Measurements from ENCODE around the gene CFAP58. TPM values are rescaled to one million over a fixed set of nuclear protein-coding genes. Genes with fewer than 3 reads are reported as not detected.

The CFAP58 gene
- polyA plus RNA-seq, 3 donors = 0.16 TPM; not detected in 2

DNA sequence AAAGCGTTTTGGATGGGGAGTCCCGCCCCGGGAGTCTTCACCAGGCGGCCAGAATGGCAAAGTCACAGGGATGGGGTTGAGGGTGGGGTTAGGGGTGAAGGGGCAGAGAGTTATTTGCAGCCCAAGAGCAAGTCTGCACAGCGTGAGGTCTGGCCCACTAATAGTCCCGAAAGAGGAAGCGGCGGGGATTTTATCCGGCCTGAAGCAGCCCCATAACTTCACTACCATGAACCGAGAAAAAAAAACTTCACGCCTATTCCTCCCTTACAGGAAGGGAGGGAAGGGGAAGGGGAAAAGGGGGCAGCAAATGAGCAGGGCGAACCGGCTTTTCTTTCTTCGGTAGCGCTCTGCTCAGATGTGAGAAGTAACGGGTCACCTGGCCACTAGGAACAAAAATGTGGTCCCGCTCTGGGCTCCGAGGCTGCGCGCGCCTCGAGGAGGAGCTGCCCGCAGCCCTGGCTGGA lies 16.1 kb upstream of the CFAP58 start:
- intact Hi-C loops (cut with micrococcal nuclease) = loop anchor here in 1 of 2 donors (1.0 kb wide), 1 partner anchor 8 kb away; no protein-coding TSS in a partner anchor
- H3K4me1 ChIP-seq (ENCODE audit: control insufficient read depth in 1 of 2, insufficient read depth in 2 of 2, low read length in 2 of 2) = peaks cover 55 to 64% of the 10 kb centered on the region in 2 donors
- H4K20me1 ChIP-seq (ENCODE audit: insufficient read depth, low read length) = peaks cover 57% of the 10 kb centered on the region
- H3K27ac ChIP-seq (ENCODE audit: low read depth in 1 of 2, low read length in 2 of 2) = peak overlapping the region; percentile 97 to 98
- peaks cover 73% of the 10 kb centered on the region for H3K79me2 ChIP-seq (ENCODE audit: insufficient read depth, low read length)
- DNase-seq = peak; percentile 72 to 83 (median 75)
- peaks cover 27 to 35% of the 10 kb centered on the region in 2 donors for H3K36me3 Mint-ChIP-seq
- peaks cover 15 to 25% of the 10 kb centered on the region in 2 donors for H3K36me3 ChIP-seq (replicated peaks in 1 of 2; ENCODE audit: control insufficient read depth in 1 of 2, insufficient read depth in 2 of 2, low read length in 2 of 2)
- TF ChIP-seq, protein P1, sequence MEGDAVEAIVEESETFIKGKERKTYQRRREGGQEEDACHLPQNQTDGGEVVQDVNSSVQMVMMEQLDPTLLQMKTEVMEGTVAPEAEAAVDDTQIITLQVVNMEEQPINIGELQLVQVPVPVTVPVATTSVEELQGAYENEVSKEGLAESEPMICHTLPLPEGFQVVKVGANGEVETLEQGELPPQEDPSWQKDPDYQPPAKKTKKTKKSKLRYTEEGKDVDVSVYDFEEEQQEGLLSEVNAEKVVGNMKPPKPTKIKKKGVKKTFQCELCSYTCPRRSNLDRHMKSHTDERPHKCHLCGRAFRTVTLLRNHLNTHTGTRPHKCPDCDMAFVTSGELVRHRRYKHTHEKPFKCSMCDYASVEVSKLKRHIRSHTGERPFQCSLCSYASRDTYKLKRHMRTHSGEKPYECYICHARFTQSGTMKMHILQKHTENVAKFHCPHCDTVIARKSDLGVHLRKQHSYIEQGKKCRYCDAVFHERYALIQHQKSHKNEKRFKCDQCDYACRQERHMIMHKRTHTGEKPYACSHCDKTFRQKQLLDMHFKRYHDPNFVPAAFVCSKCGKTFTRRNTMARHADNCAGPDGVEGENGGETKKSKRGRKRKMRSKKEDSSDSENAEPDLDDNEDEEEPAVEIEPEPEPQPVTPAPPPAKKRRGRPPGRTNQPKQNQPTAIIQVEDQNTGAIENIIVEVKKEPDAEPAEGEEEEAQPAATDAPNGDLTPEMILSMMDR (IDR thresholded peaks at IDR 0.05) = no peak
- H3K27ac Mint-ChIP-seq = peak overlapping the region; percentile 96 to 100 (median 99)
- peak overlapping the region; percentile 92 to 99 for H3K4me3 Mint-ChIP-seq
- peaks cover 0 to 1% (median 0%) of the 10 kb centered on the region in 7 donors for H3K9me3 Mint-ChIP-seq
- 0% methylated on average over 11 of the region's 23 CpGs for WGBS (ENCODE audit: insufficient coverage)
- H3K27me3 ChIP-seq (ENCODE audit: control insufficient read depth in 2 of 2, insufficient read depth in 2 of 2, low read length in 2 of 2) = no peaks in the 10 kb centered on the region
- peak overlapping the region; percentile 86 to 98 (median 94) for H3K4me3 ChIP-seq (replicated peaks in 1 of 3; ENCODE audit: low read depth in 2 of 3, low read length in 3 of 3)
- peak overlapping the region; percentile 93 for H3K9ac ChIP-seq (ENCODE audit: insufficient read depth, low read length, poor library complexity, severe bottlenecking)
- peaks cover 2 to 9% (median 4%) of the 10 kb centered on the region in 3 donors for H3K27me3 Mint-ChIP-seq (ENCODE audit: low read depth in 3 of 3)
- peak overlapping the region; percentile 77 for H2AFZ ChIP-seq (ENCODE audit: insufficient read depth, low read depth, low read length, poor library complexity, severe bottlenecking)
- H3K4me2 ChIP-seq (replicated peaks; ENCODE audit: extremely low read depth, low read length, poor library complexity, severe bottlenecking) = peak overlapping the region; percentile 89
- H3K9me3 ChIP-seq (replicated peaks in 1 of 2; ENCODE audit: control insufficient read depth in 1 of 2, insufficient read depth in 1 of 2, low read length in 2 of 2) = no peaks in the 10 kb centered on the region
- H3K4me1 Mint-ChIP-seq = peaks cover 62% of the 10 kb centered on the region

DNA sequence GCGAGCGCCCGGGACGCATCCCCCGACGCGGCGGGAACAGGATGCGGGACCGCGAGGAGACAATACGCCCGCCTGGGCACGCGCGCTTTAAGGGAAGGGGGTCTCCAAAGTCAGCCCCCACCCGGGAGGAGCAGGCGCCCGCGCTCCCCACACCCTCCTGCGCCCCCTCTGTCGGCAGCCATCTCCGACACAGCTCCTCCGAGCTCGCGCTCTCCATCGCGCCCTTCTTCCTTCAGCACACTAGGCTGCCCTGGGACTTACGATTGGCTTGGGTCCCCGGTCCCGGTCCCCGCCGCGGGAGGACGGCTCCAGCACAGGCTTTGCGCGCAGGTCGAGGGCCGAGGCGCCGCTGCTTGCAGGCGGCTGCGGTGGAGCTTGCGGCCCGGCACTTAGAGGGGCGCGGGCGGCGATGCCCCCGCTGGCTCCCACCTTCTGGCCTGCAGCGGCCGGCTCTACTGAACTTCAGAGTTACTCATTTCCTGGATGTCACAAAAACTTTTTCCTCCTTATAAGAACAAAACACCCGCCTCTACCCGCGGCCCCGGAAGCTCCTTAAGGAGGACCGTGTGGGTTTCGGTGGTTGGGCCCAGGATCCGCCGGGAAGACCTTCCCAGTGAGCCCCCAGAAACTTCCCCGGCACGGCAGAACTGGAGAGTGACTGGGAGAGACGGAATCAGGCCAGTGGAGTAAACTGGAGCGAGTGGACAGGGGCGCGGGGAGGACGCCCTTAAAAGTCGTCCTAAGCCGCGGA lies 15.5 kb upstream of the CFAP58 start, which contains the start of gene ITPRIP:
TSS of gene ITPRIP (minus strand) at position 481 of the 751 bp plus-strand sequence. CDS start 22,414 bp downstream, outside the sequence.
- H3K27me3 ChIP-seq (ENCODE audit: control insufficient read depth in 2 of 2, insufficient read depth in 2 of 2, low read length in 2 of 2) = no peaks in the 10 kb centered on the region
- H3K27ac ChIP-seq (ENCODE audit: low read depth in 1 of 2, low read length in 2 of 2) = peak within 1 kb of the TSS; percentile 97 to 98
- Mint-ChIP-seq H3K9me3 (peaks cover 0 to 1% (median 0%) of the 10 kb centered on the region in 7 donors), H3K36me3 (peaks cover 21 to 29% of the 10 kb centered on the region in 2 donors), H3K4me1 (peaks cover 55% of the 10 kb centered on the region), H3K27ac (peak within 1 kb of the TSS; percentile 99 to 100 (median 100)), H3K27me3 (ENCODE audit: low read depth in 3 of 3) (peaks cover 2 to 9% (median 4%) of the 10 kb centered on the region in 3 donors), H3K4me3 (peak within 1 kb of the TSS; percentile 92 to 99)
- H3K4me1 ChIP-seq (ENCODE audit: control insufficient read depth in 1 of 2, insufficient read depth in 2 of 2, low read length in 2 of 2) = peaks cover 52 to 58% of the 10 kb centered on the region in 2 donors
- H4K20me1 ChIP-seq (ENCODE audit: insufficient read depth, low read length) = peaks cover 51% of the 10 kb centered on the region
- under 1% methylated on average over 58 of the region's 70 CpGs for WGBS (ENCODE audit: insufficient coverage)
- TF ChIP-seq, protein P1 (IDR thresholded peaks at IDR 0.05) = no peak
- intact Hi-C loops (cut with micrococcal nuclease) = loop anchor here in 1 of 2 donors (1.0 to 2.0 kb wide), 2 partner anchors 9 to 13 kb away; no protein-coding TSS in a partner anchor
- peaks cover 66% of the 10 kb centered on the region for H3K79me2 ChIP-seq (ENCODE audit: insufficient read depth, low read length)
- peaks cover 15 to 19% of the 10 kb centered on the region in 2 donors for H3K36me3 ChIP-seq (replicated peaks in 1 of 2; ENCODE audit: control insufficient read depth in 1 of 2, insufficient read depth in 2 of 2, low read length in 2 of 2)
- H3K4me2 ChIP-seq (replicated peaks; ENCODE audit: extremely low read depth, low read length, poor library complexity, severe bottlenecking) = peak within 1 kb of the TSS; percentile 89
- H3K9ac ChIP-seq (ENCODE audit: insufficient read depth, low read length, poor library complexity, severe bottlenecking) = peak within 1 kb of the TSS; percentile 93
- H3K4me3 ChIP-seq (replicated peaks in 1 of 3; ENCODE audit: low read depth in 2 of 3, low read length in 3 of 3) = peak within 1 kb of the TSS; percentile 86 to 98 (median 94)
- peak; percentile 68 to 85 (median 84) for DNase-seq
- peak within 1 kb of the TSS; percentile 77 for H2AFZ ChIP-seq (ENCODE audit: insufficient read depth, low read depth, low read length, poor library complexity, severe bottlenecking)
- H3K9me3 ChIP-seq (replicated peaks in 1 of 2; ENCODE audit: control insufficient read depth in 1 of 2, insufficient read depth in 1 of 2, low read length in 2 of 2) = no peaks in the 10 kb centered on the region
